Measurements from ENCODE around the gene TRIM17.

GRCh38 chr1:228446852-228447251 is 30.2 kb upstream of the TRIM17 start:
- no peak for TF ChIP-seq CTCF (IDR thresholded peaks at IDR 0.05)
- no peak for TF ChIP-seq POLR2A (IDR thresholded peaks at IDR 0.05)

Measured in adrenal gland (tissue), 5 donors.